Astrocyte of the hippocampus (primary cell): ENCODE results near the gene KRT27.
A peak's percentile ranks its signal among the peaks of the same experiment; 100 is the strongest.

ENCODE experiments used
- DNase-seq: peaks from one replicate; pipeline ENCODE4 v3.0.0; 2011; ENCODE audit warnings: low read depth, low spot score

Gene KRT27

GRCh38 chr17:40809721-40810421, 27.5 kb upstream of the KRT27 start:
- no peak for DNase-seq

GRCh38 chr17:40806131-40806530, 23.8 kb upstream of the KRT27 start:
- no peak for DNase-seq

GRCh38 chr17:40803617-40804082, 21.3 kb upstream of the KRT27 start:
- DNase-seq: peak; percentile 84

GRCh38 chr17:40801157-40801556, 18.8 kb upstream of the KRT27 start:
- DNase-seq: no peak

GRCh38 chr17:40800381-40800780, 18.0 kb upstream of the KRT27 start:
- no peak for DNase-seq

- no peak for DNase-seq
These were observed 17.5 kb upstream of the KRT27 start, which contains the start of gene KRT28 for GRCh38 chr17:40799859-40800258. KRT28 (minus strand) TSS chr17:40799959; CDS start chr17:40799893, 66 bp downstream.

- no peak for DNase-seq
These were observed 14.5 kb upstream of the KRT27 start for GRCh38 chr17:40796846-40797245.

- no peak for DNase-seq
These were observed 12.8 kb upstream of the KRT27 start for GRCh38 chr17:40795019-40795667.

GRCh38 chr17:40794466-40794865, 12.1 kb upstream of the KRT27 start:
- no peak for DNase-seq

GRCh38 chr17:40793832-40794231, 11.5 kb upstream of the KRT27 start:
- DNase-seq: no peak

GRCh38 chr17:40791787-40792436, 9.6 kb upstream of the KRT27 start:
- DNase-seq: peak; percentile 47

GRCh38 chr17:40791111-40791510, 8.8 kb upstream of the KRT27 start:
- no peak for DNase-seq

- peak; percentile 10 for DNase-seq
These were observed 3.0 kb downstream of the KRT27 start for GRCh38 chr17:40779181-40779909.

- no peak for DNase-seq
These were observed 3.9 kb downstream of the KRT27 start for GRCh38 chr17:40778461-40778860.

GRCh38 chr17:40777971-40778370, 4.4 kb downstream of the KRT27 start:
- no peak for DNase-seq

- DNase-seq: no peak
These were observed 4.9 kb downstream of the KRT27 start for GRCh38 chr17:40777459-40777858.

GRCh38 chr17:40775945-40776344, 6.4 kb downstream of the KRT27 start:
- no peak for DNase-seq

GRCh38 chr17:40772101-40772500, 10.2 kb downstream of the KRT27 start, which contains the start of gene KRT26:
KRT26 (minus strand) TSS chr17:40772201; CDS start chr17:40772113, 88 bp downstream.
- no peak for DNase-seq

GRCh38 chr17:40765657-40766056, 16.7 kb downstream of the KRT27 start:
- DNase-seq: no peak

- DNase-seq: no peak
These were observed 18.6 kb downstream of the KRT27 start for GRCh38 chr17:40763752-40764151.

GRCh38 chr17:40760105-40761016, 22.0 kb downstream of the KRT27 start:
- DNase-seq: no peak
